ENCODE results near the gene VDR.
A peak's percentile ranks its signal among the peaks of the same experiment; 100 is the strongest.

Gene VDR

GRCh38 chr12:47899466-47899865 lies 5.3 kb downstream of the VDR start:
- Histone ChIP-seq H3K27ac (no peak overlapping the region), H3K4me3 (no peak overlapping the region)

GRCh38 chr12:47896633-47897032 lies 8.2 kb downstream of the VDR start:
- H3K4me3 ChIP-seq, result no peak overlapping the region
- H3K27ac ChIP-seq, result peak overlapping the region in 3 of 21 experiments; percentile 26 to 38 (median 32)

DNA sequence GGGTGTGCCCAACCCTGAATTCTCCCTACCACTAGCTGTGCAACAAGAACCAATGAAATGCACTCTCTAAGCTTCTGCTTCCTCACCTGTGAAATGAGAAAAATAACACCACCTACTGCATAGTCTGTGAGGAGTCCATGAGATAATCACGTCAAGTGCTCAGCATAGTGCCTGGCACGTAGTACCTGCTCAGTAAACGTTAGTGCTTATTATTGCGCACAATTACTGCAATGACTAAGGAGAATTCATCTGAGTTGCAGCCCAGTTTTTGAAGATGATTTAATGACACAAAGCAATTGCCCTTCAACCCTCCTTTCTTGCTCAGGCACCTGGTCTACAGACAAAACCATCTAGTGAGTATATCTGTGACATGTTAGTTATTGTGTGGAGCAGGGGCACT lies 8.8 kb downstream of the VDR start:
- Histone ChIP-seq H3K27ac (peak overlapping the region in 1 of 21 experiments; percentile 32), H3K4me3 (no peak overlapping the region)

DNA sequence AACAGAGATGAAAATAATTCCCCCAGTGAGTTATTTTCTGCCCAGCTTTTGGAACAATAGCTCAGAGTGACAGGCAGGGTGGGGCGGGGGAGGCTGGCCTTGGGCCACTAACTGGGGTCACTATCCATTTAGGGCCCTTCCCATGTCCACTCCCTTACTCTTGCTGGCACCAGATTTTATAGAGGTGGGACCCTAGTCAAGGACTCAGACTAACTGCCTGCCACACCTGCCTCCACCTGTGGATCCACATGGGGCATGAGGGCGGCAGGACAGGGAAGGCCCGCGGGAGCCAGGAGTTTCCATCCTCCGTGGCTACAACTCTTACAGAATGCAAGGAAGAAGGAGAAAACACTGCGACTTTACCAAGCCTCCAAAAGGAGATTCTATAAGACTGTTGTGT lies 10.1 kb downstream of the VDR start:
- peak overlapping the region in 3 of 21 experiments; percentile 4 to 46 (median 9) for H3K27ac ChIP-seq

DNA sequence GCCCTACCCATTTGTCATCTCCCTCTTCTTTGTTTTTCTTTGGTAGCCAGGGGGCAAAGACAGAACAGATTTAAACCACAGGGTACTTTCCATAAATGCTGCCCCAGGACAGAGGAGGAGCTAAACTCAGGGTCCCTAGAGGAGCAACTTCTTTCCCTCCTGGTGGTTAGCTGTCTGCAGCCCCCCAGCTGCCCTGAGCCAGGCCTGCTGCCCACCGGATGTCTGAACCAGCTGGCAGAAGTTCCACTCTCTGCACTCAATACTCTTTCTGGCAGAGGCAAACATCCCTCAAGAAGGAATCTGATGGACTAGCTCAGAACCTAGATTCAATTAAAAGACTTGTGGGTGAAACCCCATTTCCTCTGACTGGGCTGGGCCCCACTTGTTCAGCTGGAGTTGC lies 10.7 kb downstream of the VDR start:
- peak overlapping the region in 5 of 21 experiments; percentile 4 to 46 (median 23) for H3K27ac ChIP-seq

More for the DNA sequence above, 10.1 kb downstream of the VDR start:
- no peak overlapping the region for H3K4me3 ChIP-seq

DNA sequence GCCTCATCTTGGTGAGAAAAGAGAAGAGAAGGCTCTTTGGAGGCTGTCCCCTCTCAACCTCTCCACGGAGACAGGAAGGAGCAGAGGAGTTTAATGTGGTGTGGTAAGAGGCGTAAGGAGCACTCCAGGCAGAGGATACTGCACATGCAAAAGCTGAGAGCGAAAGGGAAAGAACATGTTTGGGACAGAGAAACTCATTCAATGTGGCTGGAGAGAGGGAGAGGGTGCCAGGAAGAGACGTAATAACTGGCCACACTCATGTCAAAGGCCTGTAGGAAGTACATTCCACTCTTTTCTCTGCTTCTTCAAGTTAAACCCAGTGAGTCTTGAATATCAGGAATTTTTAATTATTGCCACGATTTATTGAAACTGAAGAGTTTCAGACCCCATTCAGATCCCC lies 12.0 kb downstream of the VDR start:
- Histone ChIP-seq H3K27ac (peak overlapping the region in 6 of 21 experiments; percentile 28 to 72 (median 52)), H3K4me3 (no peak overlapping the region)

More for the DNA sequence above, 10.7 kb downstream of the VDR start:
- H3K4me3 ChIP-seq, result no peak overlapping the region

- Histone ChIP-seq H3K4me3 (no peak overlapping the region), H3K27ac (peak overlapping the region in 11 of 21 experiments; percentile 29 to 74 (median 48))
Observed at GRCh38 chr12:47891356-47891755, 13.4 kb downstream of the VDR start.

GRCh38 chr12:47889040-47889439 lies 15.8 kb downstream of the VDR start:
- no peak overlapping the region for H3K4me3 ChIP-seq
- peak overlapping the region in 13 of 21 experiments; percentile 5 to 71 (median 48) for H3K27ac ChIP-seq

DNA sequence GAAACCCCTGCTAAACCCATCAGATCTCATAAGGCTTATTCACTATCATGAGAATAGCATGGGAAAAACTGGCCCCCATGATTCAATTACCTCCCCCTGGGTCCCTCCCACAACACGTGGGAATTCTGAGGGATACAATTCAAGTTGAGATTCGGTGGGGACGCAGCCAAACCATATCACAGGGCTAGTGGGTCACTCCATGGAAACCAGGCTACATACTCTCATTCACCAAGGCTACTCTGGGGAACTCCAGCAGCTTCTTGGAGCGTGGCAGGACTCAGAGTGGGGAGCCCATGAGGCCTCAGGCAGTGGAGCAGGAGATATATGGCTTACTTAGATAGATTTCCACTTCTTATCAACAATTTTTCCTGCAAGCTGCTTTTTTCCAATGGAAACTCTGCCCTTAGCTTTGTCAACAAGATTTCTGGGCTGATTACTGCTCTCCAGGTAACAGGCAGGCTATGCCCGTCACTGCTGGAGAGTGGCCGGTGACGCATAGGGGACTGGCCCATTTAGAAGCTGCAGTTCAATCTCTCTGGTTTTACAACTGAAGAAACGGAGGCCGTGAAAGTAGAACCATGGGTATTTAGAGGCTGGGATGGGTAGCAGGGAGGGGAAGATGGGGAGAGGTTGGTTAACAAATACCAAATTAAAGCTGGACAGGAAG lies 16.5 kb downstream of the VDR start:
- H3K27ac ChIP-seq, result peak overlapping the region in 6 of 21 experiments; percentile 8 to 62 (median 42)
- H3K4me3 ChIP-seq, result no peak overlapping the region

GRCh38 chr12:47887529-47887928 lies 17.3 kb downstream of the VDR start:
- Histone ChIP-seq H3K27ac (peak overlapping the region in 1 of 21 experiments; percentile 8), H3K4me3 (no peak overlapping the region)

DNA sequence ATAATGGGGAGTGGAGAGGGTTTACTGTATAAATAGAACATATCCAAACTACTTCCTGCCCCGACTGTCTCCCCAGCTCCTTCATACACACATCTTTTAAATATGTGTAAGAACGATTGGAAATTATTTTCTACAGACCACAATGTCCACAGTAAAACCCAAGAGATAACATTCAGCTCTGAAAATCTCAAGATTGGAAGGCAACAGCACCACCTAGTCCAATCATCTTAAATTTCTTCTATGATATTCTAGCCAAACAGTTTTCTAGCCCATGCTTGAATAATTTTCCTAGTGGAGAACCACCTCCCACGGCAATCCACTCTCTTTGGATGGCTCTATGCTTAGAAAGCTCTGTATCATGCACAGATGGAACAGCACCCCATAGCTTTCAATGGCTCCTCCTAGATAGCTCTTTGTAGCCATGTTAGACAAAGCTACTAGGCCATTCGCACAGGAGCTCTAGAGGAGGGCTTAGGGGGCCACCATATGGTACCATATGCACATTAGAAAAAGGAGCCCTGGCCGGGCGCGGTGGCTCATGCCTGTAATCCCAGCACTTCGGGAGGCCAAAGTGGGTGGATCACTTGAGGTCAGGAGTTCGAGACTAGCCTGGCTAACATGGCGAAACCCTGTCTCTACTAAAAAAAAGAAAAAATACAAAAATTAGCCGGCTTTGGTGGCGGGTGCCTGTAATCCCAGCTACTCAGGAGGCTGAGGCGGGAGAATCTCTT lies 18.1 kb downstream of the VDR start:
- Histone ChIP-seq H3K27ac (no peak overlapping the region), H3K4me3 (no peak overlapping the region)

DNA sequence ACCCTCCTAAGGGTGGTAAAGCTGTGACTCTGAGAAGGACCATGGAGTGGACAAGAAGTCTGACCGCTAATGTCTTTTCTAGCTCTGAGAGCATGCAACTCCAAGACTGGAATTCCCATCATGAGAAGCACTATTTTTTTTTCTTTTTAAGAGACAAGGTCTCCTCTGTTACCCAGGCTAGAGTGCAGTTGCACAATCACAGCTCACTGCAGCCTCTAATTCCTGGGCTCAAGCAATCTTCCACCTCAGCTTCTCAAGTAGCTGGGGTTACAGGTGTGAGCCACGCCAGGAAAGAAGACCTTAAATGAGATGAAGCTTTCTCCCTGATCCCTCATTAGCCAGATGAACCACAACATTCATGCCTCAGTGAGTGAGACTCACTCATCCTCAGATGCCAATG lies 19.2 kb downstream of the VDR start:
- peak overlapping the region in 1 of 21 experiments; percentile 18 for H3K27ac ChIP-seq
- no peak overlapping the region for H3K4me3 ChIP-seq

DNA sequence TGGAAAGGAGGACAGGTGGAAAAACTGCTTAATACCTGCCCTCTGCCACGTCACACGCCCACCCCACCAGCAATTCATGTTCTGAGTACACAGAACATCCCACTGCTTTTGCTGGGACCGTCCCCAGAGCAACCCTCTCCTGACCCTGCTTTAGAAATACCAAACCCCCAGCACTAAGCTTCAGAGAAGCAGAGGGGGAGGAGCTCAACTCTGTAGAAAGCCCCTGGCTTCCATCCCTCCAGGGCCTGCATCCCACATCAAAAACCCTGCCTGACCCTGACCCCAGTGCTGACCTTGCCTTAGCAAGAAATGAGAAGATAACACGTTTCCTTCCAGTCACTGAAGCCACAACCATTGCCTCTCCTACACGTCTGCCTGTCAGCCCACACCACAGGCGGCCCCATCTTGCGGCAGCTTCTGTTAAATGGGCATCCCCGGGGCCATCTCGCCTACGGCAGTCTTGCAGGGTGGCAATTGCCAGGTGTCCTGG lies 19.7 kb downstream of the VDR start:
- Histone ChIP-seq H3K4me3 (no peak overlapping the region), H3K27ac (peak overlapping the region in 1 of 21 experiments; percentile 18)

GRCh38 chr12:47884501-47884900 lies 20.3 kb downstream of the VDR start:
- Histone ChIP-seq H3K4me3 (no peak overlapping the region), H3K27ac (no peak overlapping the region)

DNA sequence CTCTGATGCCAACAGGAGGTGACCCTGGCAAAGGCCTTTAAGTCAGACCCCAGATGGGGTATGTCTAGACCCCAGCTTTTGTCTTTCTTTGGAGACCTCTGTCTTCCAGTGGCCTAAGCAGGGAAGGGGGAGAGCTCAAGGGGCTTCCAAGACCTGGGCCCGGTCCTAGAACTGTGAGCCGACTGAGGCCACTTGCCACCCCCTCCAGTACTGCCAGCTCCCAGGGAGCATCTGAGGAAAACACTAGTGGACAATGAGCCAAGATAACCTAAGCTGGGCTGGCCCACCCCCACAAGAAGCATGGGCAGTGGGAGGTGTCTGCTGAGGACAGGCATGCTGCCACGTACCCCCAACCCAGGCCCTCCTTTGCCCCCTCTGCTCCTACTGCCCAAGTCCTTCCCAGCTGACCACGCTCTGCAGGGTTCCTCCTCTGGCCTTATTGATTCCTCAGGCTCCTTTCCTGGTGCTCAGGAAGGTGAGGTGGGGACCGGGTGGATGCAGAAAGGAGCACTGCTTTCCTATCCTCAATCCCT lies 21.1 kb downstream of the VDR start:
- Histone ChIP-seq H3K27ac (peak overlapping the region in 8 of 21 experiments; percentile 0 to 75 (median 58)), H3K4me3 (no peak overlapping the region)

- no peak overlapping the region for H3K4me3 ChIP-seq
- H3K27ac ChIP-seq, result peak overlapping the region in 18 of 21 experiments; percentile 0 to 75 (median 58)
Observed at GRCh38 chr12:47882781-47883546, 21.8 kb downstream of the VDR start.

DNA sequence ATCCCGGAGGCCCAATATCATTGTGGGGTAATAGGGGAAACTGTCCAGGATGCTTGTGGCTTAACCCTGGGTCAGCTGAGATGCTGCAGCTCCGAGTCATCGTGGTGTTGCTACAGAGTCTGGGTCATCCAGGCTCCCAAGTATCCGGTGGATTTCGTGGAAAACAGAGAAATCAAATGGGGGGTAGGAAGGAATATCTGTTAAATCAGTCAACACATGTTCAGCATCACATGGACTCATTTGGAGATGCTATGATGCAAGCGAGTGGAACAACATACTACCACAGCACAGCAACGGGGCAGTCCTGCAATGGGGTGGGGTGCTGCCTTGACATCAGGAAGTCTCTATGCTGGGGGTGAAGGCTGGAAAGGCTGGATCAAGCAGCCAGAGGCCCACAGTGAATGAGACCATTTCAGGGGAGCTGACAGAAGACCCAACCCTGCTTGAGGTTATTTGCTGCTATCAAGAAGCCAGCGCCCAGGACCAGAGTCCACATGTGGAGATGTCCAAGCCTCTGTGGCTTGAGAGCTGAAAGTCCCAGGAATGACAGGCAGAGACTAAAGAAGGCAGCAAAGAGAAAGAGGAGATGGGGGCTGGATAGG lies 22.9 kb downstream of the VDR start:
- Histone ChIP-seq H3K27ac (peak overlapping the region in 17 of 21 experiments; percentile 2 to 75 (median 58)), H3K4me3 (no peak overlapping the region)

GRCh38 chr12:47881051-47881450 lies 23.7 kb downstream of the VDR start:
- Histone ChIP-seq H3K4me3 (no peak overlapping the region), H3K27ac (no peak overlapping the region)

DNA sequence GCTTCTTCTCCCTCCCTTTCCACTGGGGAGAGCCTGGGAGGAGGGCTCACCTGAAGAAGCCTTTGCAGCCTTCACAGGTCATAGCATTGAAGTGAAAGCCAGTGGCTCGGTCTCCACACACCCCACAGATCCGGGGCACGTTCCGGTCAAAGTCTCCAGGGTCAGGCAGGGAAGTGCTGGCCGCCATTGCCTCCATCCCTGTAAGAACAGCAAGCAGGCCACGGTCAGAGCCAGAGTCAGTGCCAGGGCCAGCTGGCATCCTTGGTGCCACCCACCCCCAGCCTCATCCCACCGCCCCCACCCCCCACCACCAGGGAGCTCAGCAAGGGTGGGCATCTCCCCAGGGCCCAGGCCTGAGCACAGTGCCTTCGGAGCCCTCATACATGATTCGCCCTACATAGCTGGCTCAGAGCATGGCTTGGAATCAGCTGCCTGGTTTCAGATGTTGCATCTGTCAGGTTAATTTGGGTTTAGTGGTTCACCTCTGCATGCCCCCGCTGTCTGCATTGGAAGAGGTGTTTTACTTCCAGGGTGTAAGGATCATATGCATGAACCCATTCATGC lies 25.8 kb downstream of the VDR start:
- Histone ChIP-seq H3K4me3 (no peak overlapping the region), H3K27ac (no peak overlapping the region)

Data from skin epidermis (tissue), 12 donors.